HepG2 (cell line): Measurements from ENCODE around the gene PLD1. TPM values are rescaled to one million over a fixed set of nuclear protein-coding genes. Genes with fewer than 3 reads are reported as not detected.

Experiments
- BHLHE40 ChIP-seq: IDR thresholded peaks from 2 replicates; pipeline ENCODE4 v1.6.1; 2011; ENCODE audit warnings: low read length, improper control_type of control experiment
- DPF2 ChIP-seq: sonication (generic); formaldehyde crosslinking; IDR thresholded peaks from 2 replicates; pipeline ENCODE4 v1.4.0; 2020; ENCODE audit warnings: mild to moderate bottlenecking, low read depth, missing genetic modification reagents, borderline replicate concordance
- ETV5 ChIP-seq: IDR thresholded peaks from 2 replicates; pipeline ENCODE4 v1.6.1; 2018; ENCODE audit warnings: missing biosample characterization, missing genetic modification reagents, inconsistent platforms, borderline replicate concordance
- GPN1 ChIP-seq: sonication (generic); formaldehyde crosslinking; IDR thresholded peaks from 2 replicates; pipeline ENCODE4 v1.5.1; 2020; ENCODE audit warnings: missing genetic modification reagents, borderline replicate concordance
- HNRNPL ChIP-seq: fragments of 200-400 bp; formaldehyde crosslinking; IDR thresholded peaks from 2 replicates; pipeline ENCODE4 v1.6.1; 2017; ENCODE audit warnings: mild to moderate bottlenecking, low read depth, low read length
- MED13 ChIP-seq: sonication (generic); formaldehyde crosslinking; IDR thresholded peaks from 2 replicates; pipeline ENCODE4 v1.5.0; 2020; ENCODE audit warnings: missing genetic modification reagents
- SIN3B ChIP-seq: fragments of 150-350 bp; IDR thresholded peaks from 2 replicates; pipeline ENCODE4 v1.6.1; 2014; ENCODE audit warnings: low read length
- SNAI1 ChIP-seq: sonication (generic); formaldehyde crosslinking; IDR thresholded peaks from 2 replicates; pipeline ENCODE4 v1.5.0; 2020; ENCODE audit warnings: mild to moderate bottlenecking, missing genetic modification reagents, borderline replicate concordance
- SRSF4 ChIP-seq: fragments of 200-400 bp; formaldehyde crosslinking; IDR thresholded peaks from one replicate; pipeline ENCODE4 v1.6.1; 2018; ENCODE audit warnings: mild to moderate bottlenecking, low read depth, low read length, moderate library complexity; ENCODE audit not compliant: poor library complexity, severe bottlenecking
- XRCC5 ChIP-seq: fragments of 200-400 bp; formaldehyde crosslinking; optimal IDR thresholded peaks from 2 replicates; pipeline ENCODE3; 2017; ENCODE audit warnings: mild to moderate bottlenecking, low read length
- ZFP90 ChIP-seq: sonication (generic); formaldehyde crosslinking; IDR thresholded peaks from 2 replicates; pipeline ENCODE4 v1.8.0; 2022; ENCODE audit warnings: missing genetic modification reagents, mild to moderate bottlenecking, inconsistent platforms, borderline replicate concordance
- ZNF136 ChIP-seq: sonication (generic); formaldehyde crosslinking; IDR thresholded peaks from 2 replicates; pipeline ENCODE4 v1.8.1; 2022; ENCODE audit warnings: low read depth, mild to moderate bottlenecking, moderate library complexity, missing genetic modification reagents
- ZNF20 ChIP-seq: sonication (generic); formaldehyde crosslinking; IDR thresholded peaks from 2 replicates; pipeline ENCODE4 v1.4.0; 2020; ENCODE audit warnings: mild to moderate bottlenecking, moderate library complexity, missing genetic modification reagents
- ZNF224 ChIP-seq: sonication (generic); formaldehyde crosslinking; IDR thresholded peaks from 2 replicates; pipeline ENCODE4 v1.5.0; 2020; ENCODE audit warnings: mild to moderate bottlenecking, missing genetic modification reagents
- ZNF776 ChIP-seq: sonication (generic); formaldehyde crosslinking; IDR thresholded peaks from 2 replicates; pipeline ENCODE4 v1.4.0; 2020; ENCODE audit warnings: mild to moderate bottlenecking, missing genetic modification reagents
- ZSCAN29 ChIP-seq: sonication (generic); formaldehyde crosslinking; conservative IDR thresholded peaks from 2 replicates; pipeline ENCODE4 v1.4.0; 2020; ENCODE audit warnings: mild to moderate bottlenecking, missing genetic modification reagents
- polyA plus RNA-seq, 8 experiments: library from polyadenylated mRNA; depleted of rRNA in 3 of 8; stranded (reverse) in 7 of 8; unstranded in 1 of 8; fragments of >200 nt; fragmentation: Illumina TruSeq in 4 of 8; extraction: Trizol in 4 of 8; gene quantifications; 2 replicates each; pipeline versions ENCODE4 v1.2.1 to v1.2.3, GENCODE V29; 2011 to 2016; ENCODE audit warnings: low read depth in 4 of 8, missing spikeins in 1 of 8, mixed read lengths in 1 of 8; ENCODE audit not compliant: insufficient read depth in 1 of 8
- total RNA-seq, 5 experiments: library from RNA; depleted of rRNA; stranded (reverse); fragments of >200 nt; fragmentation: Illumina TruSeq; extraction: Trizol; gene quantifications; 2 replicates each; pipeline ENCODE4 v1.2.3, GENCODE V29; 2016; ENCODE audit warnings: low read depth in 1 of 5
- TF ChIP-seq, protein P1 (sequence below): sonication (generic); formaldehyde crosslinking; IDR thresholded peaks from 2 replicates; pipeline ENCODE4 v1.5.1; 2020; ENCODE audit warnings: mild to moderate bottlenecking, missing genetic modification reagents
- TF ChIP-seq, protein P2 (sequence below): sonication (generic); formaldehyde crosslinking; IDR thresholded peaks from 2 replicates; pipeline ENCODE4 v1.4.0; 2020; ENCODE audit warnings: mild to moderate bottlenecking, missing genetic modification reagents
- TF ChIP-seq, protein P3 (sequence below): sonication (generic); formaldehyde crosslinking; IDR thresholded peaks from 2 replicates; pipeline ENCODE4 v1.4.0; 2020; ENCODE audit warnings: mild to moderate bottlenecking, missing genetic modification reagents, borderline replicate concordance
- TF ChIP-seq, protein P4 (sequence below): fragments of 450-650 bp; IDR thresholded peaks from 2 replicates; pipeline ENCODE4 v1.6.1; 2017

PLD1 gene
- total and polyA plus RNA-seq, 2 of the 13 experiments (the other 11 are each of a cell fraction or from before 2014, with no cell fraction given) = 27.1 to 59.4 TPM

DNA sequence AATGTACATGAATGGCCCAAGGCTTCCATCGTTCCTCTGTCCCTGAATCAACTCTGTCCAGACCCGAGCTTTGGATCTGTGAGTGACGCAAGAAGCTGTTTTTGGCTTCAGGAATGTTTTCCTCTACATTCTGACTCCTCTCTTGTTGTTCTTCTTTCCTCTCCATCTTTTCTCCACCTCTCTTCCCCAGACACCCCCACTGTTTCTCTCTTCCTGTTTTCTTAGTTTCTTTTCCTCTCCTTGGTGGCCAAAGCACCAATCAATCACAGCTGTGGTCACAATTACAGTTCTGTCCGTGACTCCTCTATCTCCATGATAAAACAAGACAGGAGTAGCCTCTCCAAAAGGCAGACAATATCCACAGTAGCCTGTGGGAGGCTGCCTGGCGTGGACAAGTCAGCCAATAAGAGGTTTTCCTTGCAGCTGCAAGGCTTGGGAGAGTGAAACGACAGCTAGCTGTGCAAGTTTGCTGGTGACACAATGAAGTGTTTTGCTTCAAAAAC, 28.0 kb upstream of the PLD1 start (continued):
- TF ChIP-seq, protein P1, sequence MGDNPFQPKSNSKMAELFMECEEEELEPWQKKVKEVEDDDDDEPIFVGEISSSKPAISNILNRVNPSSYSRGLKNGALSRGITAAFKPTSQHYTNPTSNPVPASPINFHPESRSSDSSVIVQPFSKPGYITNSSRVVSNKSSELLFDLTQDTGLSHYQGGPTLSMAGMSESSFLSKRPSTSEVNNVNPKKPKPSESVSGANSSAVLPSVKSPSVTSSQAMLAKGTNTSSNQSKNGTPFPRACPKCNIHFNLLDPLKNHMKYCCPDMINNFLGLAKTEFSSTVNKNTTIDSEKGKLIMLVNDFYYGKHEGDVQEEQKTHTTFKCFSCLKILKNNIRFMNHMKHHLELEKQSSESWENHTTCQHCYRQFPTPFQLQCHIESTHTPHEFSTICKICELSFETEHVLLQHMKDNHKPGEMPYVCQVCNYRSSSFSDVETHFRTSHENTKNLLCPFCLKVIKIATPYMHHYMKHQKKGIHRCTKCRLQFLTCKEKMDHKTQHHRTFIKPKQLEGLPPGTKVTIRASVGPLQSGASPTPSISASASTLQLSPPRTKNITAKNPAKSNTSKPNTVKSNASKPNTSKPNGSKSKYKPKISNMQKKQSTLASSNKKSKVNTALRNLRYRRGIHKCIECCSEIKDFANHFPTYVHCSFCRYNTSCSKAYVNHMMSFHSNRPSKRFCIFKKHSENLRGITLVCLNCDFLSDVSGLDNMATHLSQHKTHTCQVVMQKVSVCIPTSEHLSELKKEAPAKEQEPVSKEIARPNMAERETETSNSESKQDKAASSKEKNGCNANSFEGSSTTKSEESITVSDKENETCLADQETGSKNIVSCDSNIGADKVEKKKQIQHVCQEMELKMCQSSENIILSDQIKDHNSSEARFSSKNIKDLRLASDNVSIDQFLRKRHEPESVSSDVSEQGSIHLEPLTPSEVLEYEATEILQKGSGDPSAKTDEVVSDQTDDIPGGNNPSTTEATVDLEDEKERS = 0 out of 2 replicates have a peak, but pooled peaks have one; percentile 67
- TF ChIP-seq DPF2 (CRISPR knock-in tag) = peak; percentile 38; the same call in 1 of the 2 replicates
- TF ChIP-seq SNAI1 (CRISPR knock-in tag) = no peak
- TF ChIP-seq, protein P2, sequence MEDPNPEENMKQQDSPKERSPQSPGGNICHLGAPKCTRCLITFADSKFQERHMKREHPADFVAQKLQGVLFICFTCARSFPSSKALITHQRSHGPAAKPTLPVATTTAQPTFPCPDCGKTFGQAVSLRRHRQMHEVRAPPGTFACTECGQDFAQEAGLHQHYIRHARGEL = no peak
- no peak for TF ChIP-seq ZSCAN29 (CRISPR knock-in tag)
- no peak for TF ChIP-seq ZNF776
- TF ChIP-seq, protein P3, sequence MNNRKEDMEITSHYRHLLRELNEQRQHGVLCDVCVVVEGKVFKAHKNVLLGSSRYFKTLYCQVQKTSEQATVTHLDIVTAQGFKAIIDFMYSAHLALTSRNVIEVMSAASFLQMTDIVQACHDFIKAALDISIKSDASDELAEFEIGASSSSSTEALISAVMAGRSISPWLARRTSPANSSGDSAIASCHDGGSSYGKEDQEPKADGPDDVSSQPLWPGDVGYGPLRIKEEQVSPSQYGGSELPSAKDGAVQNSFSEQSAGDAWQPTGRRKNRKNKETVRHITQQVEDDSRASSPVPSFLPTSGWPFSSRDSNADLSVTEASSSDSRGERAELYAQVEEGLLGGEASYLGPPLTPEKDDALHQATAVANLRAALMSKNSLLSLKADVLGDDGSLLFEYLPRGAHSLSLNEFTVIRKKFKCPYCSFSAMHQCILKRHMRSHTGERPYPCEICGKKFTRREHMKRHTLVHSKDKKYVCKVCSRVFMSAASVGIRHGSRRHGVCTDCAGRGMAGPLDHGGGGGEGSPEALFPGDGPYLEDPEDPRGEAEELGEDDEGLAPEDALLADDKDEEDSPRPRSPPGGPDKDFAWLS (CRISPR knock-in tag) = no peak
- no peak for TF ChIP-seq BHLHE40
- no peak for TF ChIP-seq ZNF136 (CRISPR knock-in tag)
- no peak for TF ChIP-seq ZNF224
- TF ChIP-seq ZFP90 = no peak
- TF ChIP-seq, protein P4, sequence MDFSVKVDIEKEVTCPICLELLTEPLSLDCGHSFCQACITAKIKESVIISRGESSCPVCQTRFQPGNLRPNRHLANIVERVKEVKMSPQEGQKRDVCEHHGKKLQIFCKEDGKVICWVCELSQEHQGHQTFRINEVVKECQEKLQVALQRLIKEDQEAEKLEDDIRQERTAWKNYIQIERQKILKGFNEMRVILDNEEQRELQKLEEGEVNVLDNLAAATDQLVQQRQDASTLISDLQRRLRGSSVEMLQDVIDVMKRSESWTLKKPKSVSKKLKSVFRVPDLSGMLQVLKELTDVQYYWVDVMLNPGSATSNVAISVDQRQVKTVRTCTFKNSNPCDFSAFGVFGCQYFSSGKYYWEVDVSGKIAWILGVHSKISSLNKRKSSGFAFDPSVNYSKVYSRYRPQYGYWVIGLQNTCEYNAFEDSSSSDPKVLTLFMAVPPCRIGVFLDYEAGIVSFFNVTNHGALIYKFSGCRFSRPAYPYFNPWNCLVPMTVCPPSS = no peak
- no peak for TF ChIP-seq GPN1 (CRISPR knock-in tag)
- TF ChIP-seq SRSF4 = no peak
- TF ChIP-seq XRCC5 = no peak
- TF ChIP-seq HNRNPL = no peak
- peak; percentile 73; the same call in 1 of the 2 replicates for TF ChIP-seq ETV5
- 0 out of 2 replicates have a peak, but pooled peaks have one; percentile 31 for TF ChIP-seq MED13
- TF ChIP-seq ZNF20 = no peak
- no peak for TF ChIP-seq SIN3B
